ENCODE measurements around the gene PNMA6E. TPM values are rescaled to one million over a fixed set of nuclear protein-coding genes. Genes with fewer than 3 reads are reported as not detected.

PNMA6E gene
- polyA plus RNA-seq, 2 of the 4 experiments (the other 2 are of a cell fraction) = not detected

DNA sequence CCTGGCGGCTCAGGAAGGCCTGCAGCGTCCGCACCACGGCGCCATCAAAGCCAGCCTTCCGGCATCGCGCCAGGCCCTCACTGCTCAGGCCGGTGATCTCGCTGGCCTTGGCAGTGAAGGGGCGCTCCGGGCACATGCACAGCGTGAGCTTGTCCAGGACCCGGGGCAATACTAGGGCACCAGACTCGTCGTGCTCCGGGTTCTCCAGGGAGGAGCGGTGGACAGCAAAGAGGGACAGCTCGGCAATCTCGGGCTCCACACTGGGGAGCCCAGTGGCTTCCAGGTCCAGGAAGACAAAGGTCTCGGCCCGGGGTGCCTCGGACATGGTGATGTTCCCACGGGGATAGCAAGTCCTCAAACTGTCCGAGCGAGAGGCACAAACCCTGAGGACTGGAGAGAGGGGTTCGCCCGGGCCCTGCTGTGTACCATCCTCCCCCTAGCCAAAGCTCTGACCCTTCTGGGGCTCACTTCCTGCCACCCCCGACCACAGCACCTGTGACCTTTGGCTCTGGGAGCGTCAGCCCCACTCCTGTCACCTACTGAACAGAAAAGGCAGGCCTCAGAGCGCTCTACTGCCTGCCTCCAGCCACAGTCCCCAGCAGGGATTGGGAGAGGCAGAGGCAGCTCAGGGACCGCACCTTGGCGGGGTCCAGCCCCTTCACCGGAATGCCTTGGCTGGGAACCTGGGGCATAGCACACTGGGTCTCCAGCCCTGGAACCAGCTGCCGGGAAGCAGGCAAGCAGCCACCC, 44.1 kb upstream of the PNMA6E start (continued):
- TF ChIP-seq CHD4 (IDR thresholded peaks at IDR 0.05; ENCODE audit: borderline replicate concordance) (no peak), SREBF2 (IDR thresholded peaks at IDR 0.05) (no peak), JUN (IDR thresholded peaks at IDR 0.05) (no peak)

DNA sequence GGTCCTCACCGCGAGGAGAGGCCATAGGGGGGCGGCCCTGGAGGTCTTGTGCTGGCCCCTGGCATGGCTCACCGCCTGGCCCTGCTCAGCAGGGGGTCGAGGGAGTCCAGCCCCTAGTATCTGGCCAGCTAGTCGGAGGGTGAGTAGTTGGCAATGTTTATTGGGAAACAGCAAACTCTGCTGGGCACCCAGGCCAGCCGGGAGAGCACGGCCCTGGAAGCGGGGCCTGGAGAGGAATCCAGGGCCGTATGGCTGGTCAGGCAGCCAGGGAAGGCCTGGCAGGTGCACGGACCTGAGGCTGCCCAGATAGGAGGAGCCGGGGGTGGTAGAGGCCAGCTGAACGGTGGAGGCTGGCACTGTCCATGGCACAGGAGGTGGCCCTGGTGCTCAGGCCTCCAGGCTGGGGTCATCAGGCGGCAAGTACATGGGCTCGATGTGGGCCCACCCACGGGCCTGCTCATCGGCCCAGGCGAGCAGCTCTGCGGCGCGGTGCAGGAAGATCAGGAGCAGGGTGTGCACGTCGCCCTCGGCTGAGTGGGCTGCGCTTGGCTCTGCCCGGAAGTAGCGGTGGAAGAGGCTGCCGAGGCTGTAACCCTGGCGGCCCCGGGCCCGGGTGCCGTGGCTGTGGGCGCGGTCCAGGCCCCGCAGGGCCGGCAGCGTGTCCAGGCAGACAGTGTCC, 43.3 kb upstream of the PNMA6E start:
- no peaks in the 10 kb centered on the region for H3K9me3 ChIP-seq
- no peak overlapping the region for H3K4me3 ChIP-seq
- ChIA-PET POLR2A (no interaction called here), CTCF (interaction anchor here (1.2 kb wide), 1 partner anchor 11 kb away, joined by 3 read pairs; no protein-coding TSS in a partner anchor)
- no peak overlapping the region for H3K27ac ChIP-seq
- H3K4me2 ChIP-seq = no peak overlapping the region
- no peak for DNase-seq (ENCODE audit: low read depth in 1 of 2, low spot score in 1 of 2)
- ATAC-seq = peak in 1 of 2 experiments; percentile 13; a peak in 3 of 6 replicates
- no peak for FAIRE-seq
- no peaks in the 10 kb centered on the region for H3K4me1 ChIP-seq
- 90% methylated on average over 16 of the region's 37 CpGs for WGBS (ENCODE audit: missing lambda C conversion rate)
- TF ChIP-seq EHMT2 (IDR thresholded peaks at IDR 0.05; ENCODE audit: low read depth) (no peak), ZNF302 (CRISPR knock-in tag; IDR thresholded peaks at IDR 0.05) (no peak), MAZ (IDR thresholded peaks at IDR 0.05; ENCODE audit: borderline replicate concordance, low read depth, low read length) (no peak), POLR2AphosphoS2 (conservative IDR thresholded peaks at IDR 0.05; ENCODE audit: low read length) (no peak), TP53 (CRISPR knock-in tag; IDR thresholded peaks at IDR 0.05) (no peak), MYC (IDR thresholded peaks at IDR 0.05; ENCODE audit: borderline replicate concordance, low read length) (no peak), RARB (CRISPR knock-in tag; IDR thresholded peaks at IDR 0.05) (no peak), NPAS2 (CRISPR knock-in tag; IDR thresholded peaks at IDR 0.05; ENCODE audit: borderline replicate concordance) (no peak), KDM5A (IDR thresholded peaks at IDR 0.05) (no peak), GATA3 (IDR thresholded peaks at IDR 0.05; ENCODE audit: borderline replicate concordance) (no peak), EP300 (IDR thresholded peaks at IDR 0.05) (no peak), ESRRA (IDR thresholded peaks at IDR 0.05; ENCODE audit: borderline replicate concordance, low read length) (no peak), HOXB13 (CRISPR knock-in tag; IDR thresholded peaks at IDR 0.05; ENCODE audit: low read depth) (no peak), ZFP36 (IDR thresholded peaks at IDR 0.05; ENCODE audit: borderline replicate concordance, partially characterized antibody) (no peak), CHD2 (IDR thresholded peaks at IDR 0.05; ENCODE audit: low read length, partially characterized antibody) (no peak), BHLHE40 (IDR thresholded peaks at IDR 0.05; ENCODE audit: low read depth, low read length) (no peak)
- TF ChIP-seq, protein P1, sequence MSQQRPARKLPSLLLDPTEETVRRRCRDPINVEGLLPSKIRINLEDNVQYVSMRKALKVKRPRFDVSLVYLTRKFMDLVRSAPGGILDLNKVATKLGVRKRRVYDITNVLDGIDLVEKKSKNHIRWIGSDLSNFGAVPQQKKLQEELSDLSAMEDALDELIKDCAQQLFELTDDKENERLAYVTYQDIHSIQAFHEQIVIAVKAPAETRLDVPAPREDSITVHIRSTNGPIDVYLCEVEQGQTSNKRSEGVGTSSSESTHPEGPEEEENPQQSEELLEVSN (IDR thresholded peaks at IDR 0.05; ENCODE audit: borderline replicate concordance, low read depth) = no peak
- TF ChIP-seq, protein P2, sequence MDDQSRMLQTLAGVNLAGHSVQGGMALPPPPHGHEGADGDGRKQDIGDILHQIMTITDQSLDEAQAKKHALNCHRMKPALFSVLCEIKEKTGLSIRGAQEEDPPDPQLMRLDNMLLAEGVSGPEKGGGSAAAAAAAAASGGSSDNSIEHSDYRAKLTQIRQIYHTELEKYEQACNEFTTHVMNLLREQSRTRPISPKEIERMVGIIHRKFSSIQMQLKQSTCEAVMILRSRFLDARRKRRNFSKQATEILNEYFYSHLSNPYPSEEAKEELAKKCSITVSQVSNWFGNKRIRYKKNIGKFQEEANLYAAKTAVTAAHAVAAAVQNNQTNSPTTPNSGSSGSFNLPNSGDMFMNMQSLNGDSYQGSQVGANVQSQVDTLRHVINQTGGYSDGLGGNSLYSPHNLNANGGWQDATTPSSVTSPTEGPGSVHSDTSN (IDR thresholded peaks at IDR 0.05) = no peak

DNA sequence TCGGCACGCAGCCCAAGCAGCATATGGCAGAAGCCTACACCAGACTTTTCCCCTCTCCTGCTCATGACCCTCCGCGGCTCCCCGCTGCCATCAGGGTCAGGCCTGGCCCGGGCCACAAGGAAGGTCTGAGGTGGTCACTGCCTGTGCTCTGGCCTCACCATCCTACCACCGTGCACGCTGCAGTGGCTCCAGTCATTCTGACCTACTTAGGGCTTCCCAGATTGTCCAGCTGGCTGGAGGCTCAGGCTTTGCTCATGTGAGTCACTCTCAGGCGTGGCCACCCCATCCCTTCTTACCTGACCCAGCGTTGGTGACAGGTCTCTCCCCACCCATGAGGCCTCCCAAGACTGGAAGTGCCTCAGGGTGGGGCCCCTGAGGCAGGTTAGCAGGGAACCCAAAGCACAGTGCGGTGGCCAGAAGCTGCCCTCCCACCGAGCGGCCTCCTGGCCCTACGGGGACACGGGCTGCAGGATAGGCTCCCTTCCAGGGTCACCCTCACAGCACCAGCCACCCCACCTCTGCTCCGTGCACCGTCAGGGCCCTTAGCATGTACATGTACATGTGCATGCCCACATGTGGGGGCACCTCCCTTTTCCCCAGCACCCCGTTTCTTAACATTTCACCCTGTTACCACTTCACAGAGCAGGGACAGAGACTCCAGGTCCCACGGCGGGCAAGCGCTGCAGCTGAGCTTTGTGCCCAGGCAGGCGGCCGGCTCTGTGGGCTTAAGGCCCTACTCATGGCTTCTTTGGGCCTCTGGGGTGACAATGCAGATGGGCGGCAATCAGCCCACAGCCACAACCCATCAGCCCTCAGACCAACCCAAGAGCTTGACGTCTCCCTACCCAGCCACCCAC, 42.6 kb upstream of the PNMA6E start:
- Histone ChIP-seq H3K4me2 (no peak overlapping the region), H3K4me3 (no peak overlapping the region), H3K4me1 (no peaks in the 10 kb centered on the region), H3K9me3 (no peaks in the 10 kb centered on the region), H3K27ac (no peak overlapping the region)
- no peak for FAIRE-seq
- WGBS (ENCODE audit: missing lambda C conversion rate) = 90% methylated on average over 10 of the region's 25 CpGs
- ChIA-PET POLR2A (no interaction called here), CTCF (no interaction called here)
- ATAC-seq = peak; percentile 20 to 24; a peak in 3 of 6 replicates
- DNase-seq (ENCODE audit: low read depth in 1 of 2, low spot score in 1 of 2) = no peak
- TF ChIP-seq, protein P1 (IDR thresholded peaks at IDR 0.05; ENCODE audit: borderline replicate concordance, low read depth) = no peak
- TF ChIP-seq HEYL (CRISPR knock-in tag; IDR thresholded peaks at IDR 0.05) = no peak
- TF ChIP-seq MAZ (IDR thresholded peaks at IDR 0.05; ENCODE audit: borderline replicate concordance, low read depth, low read length) = no peak
- TF ChIP-seq KDM1A (IDR thresholded peaks at IDR 0.05; ENCODE audit: low read depth) = no peak
- no peak for TF ChIP-seq FOSB (CRISPR knock-in tag; IDR thresholded peaks at IDR 0.05)
- TF ChIP-seq ZNF302 (CRISPR knock-in tag; IDR thresholded peaks at IDR 0.05) = no peak
- no peak for TF ChIP-seq FOSL2 (IDR thresholded peaks at IDR 0.05)
- no peak for TF ChIP-seq FOSL2 (CRISPR knock-in tag; IDR thresholded peaks at IDR 0.05)
- TF ChIP-seq HOXB13 (CRISPR knock-in tag; IDR thresholded peaks at IDR 0.05; ENCODE audit: low read depth) = no peak
- TF ChIP-seq HES2 (IDR thresholded peaks at IDR 0.05) = no peak
- no peak for TF ChIP-seq RAD21 (conservative IDR thresholded peaks at IDR 0.05 in 1 of 2, IDR thresholded peaks at IDR 0.05 in 1 of 2)
- no peak for TF ChIP-seq EHMT2 (IDR thresholded peaks at IDR 0.05; ENCODE audit: low read depth)
- no peak for TF ChIP-seq SREBF2 (IDR thresholded peaks at IDR 0.05)
- TF ChIP-seq, protein P3, sequence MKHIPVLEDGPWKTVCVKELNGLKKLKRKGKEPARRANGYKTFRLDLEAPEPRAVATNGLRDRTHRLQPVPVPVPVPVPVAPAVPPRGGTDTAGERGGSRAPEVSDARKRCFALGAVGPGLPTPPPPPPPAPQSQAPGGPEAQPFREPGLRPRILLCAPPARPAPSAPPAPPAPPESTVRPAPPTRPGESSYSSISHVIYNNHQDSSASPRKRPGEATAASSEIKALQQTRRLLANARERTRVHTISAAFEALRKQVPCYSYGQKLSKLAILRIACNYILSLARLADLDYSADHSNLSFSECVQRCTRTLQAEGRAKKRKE (CRISPR knock-in tag; IDR thresholded peaks at IDR 0.05; ENCODE audit: low read depth) = no peak
- TF ChIP-seq RFX5 (IDR thresholded peaks at IDR 0.05) = no peak
